CD14-positive monocyte (primary cell): Measurements from ENCODE around the gene CRYBA4. TPM values are rescaled to one million over a fixed set of nuclear protein-coding genes. Genes with fewer than 3 reads are reported as not detected.
A peak's percentile ranks its signal among the peaks of the same experiment; 100 is the strongest.

Experiments
- DNase-seq, 3 donors: peaks; one replicate each; pipeline ENCODE4 v3.0.0-alpha.2; 2011 to 2022
- H2AFZ ChIP-seq: 2 replicates; pipeline ENCODE4 v1.6.0; 2012; ENCODE audit warnings: mild to moderate bottlenecking, low read depth, low read length, inconsistent platforms; ENCODE audit not compliant: insufficient read depth, poor library complexity, severe bottlenecking
- H3K27ac ChIP-seq, 2 donors: 1 replicate in 1 of 2; 2 replicates in 1 of 2; pipeline ENCODE4 v1.5.1; 2012 to 2013; ENCODE audit warnings: low read length in 2 of 2, control low read depth in 1 of 2, inconsistent platforms in 1 of 2, low read depth in 1 of 2, mild to moderate bottlenecking in 1 of 2
- H3K27me3 ChIP-seq, 2 donors: one replicate each; pipeline versions ENCODE4 v1.6.0 to v1.6.1; 2011 to 2013; ENCODE audit warnings: low read length in 2 of 2; ENCODE audit not compliant: control insufficient read depth in 2 of 2, insufficient read depth in 2 of 2
- H3K36me3 ChIP-seq, 2 donors: replicated peaks in 1 of 2; 1 replicate in 1 of 2; 2 replicates in 1 of 2; pipeline versions ENCODE4 v1.5.1 to v1.6.1; 2012 to 2013; ENCODE audit warnings: low read length in 2 of 2, control low read depth in 1 of 2, inconsistent platforms in 1 of 2, mild to moderate bottlenecking in 1 of 2; ENCODE audit not compliant: insufficient read depth in 2 of 2, control insufficient read depth in 1 of 2
- H3K4me1 ChIP-seq, 2 donors: 1 replicate in 1 of 2; 2 replicates in 1 of 2; pipeline versions ENCODE4 v1.5.1 to v1.6.1; 2012 to 2013; ENCODE audit warnings: low read length in 2 of 2, control low read depth in 1 of 2, inconsistent platforms in 1 of 2, mild to moderate bottlenecking in 1 of 2, moderate library complexity in 1 of 2; ENCODE audit not compliant: insufficient read depth in 2 of 2, control insufficient read depth in 1 of 2
- H3K4me2 ChIP-seq: replicated peaks from 2 replicates; pipeline ENCODE3; 2012; ENCODE audit warnings: low read length, moderate library complexity, mild to moderate bottlenecking; ENCODE audit not compliant: poor library complexity, severe bottlenecking; ENCODE audit errors: extremely low read depth
- H3K4me3 ChIP-seq, 3 experiments: fragments of 200-600 bp in 1 of 3; sonication (generic) in 1 of 3; replicated peaks in 1 of 3; 1 replicate in 2 of 3; 2 replicates in 1 of 3; pipeline ENCODE4 v1.5.1; 2011 to 2013; ENCODE audit warnings: low read length in 3 of 3, mild to moderate bottlenecking in 3 of 3, control low read depth in 2 of 3, low read depth in 2 of 3, inconsistent platforms in 1 of 3, moderate library complexity in 1 of 3
- H3K79me2 ChIP-seq: 2 replicates; pipeline ENCODE4 v1.6.0; 2012; ENCODE audit warnings: mild to moderate bottlenecking, control low read depth, inconsistent platforms, low read length, moderate library complexity; ENCODE audit not compliant: insufficient read depth
- H3K9ac ChIP-seq: 2 replicates; pipeline ENCODE4 v1.6.0; 2017; ENCODE audit warnings: low read length, mild to moderate bottlenecking; ENCODE audit not compliant: insufficient read depth, poor library complexity, severe bottlenecking
- H3K9me3 ChIP-seq, 2 donors: replicated peaks in 1 of 2; 1 replicate in 1 of 2; 2 replicates in 1 of 2; pipeline versions ENCODE4 v1.5.1 to v1.6.1; 2012 to 2013; ENCODE audit warnings: low read length in 2 of 2, control low read depth in 1 of 2; ENCODE audit not compliant: control insufficient read depth in 1 of 2, insufficient read depth in 1 of 2
- H4K20me1 ChIP-seq: 2 replicates; pipeline ENCODE4 v1.6.0; 2012; ENCODE audit warnings: mild to moderate bottlenecking, low read length, control low read depth, moderate library complexity; ENCODE audit not compliant: insufficient read depth
- H3K27ac Mint-ChIP-seq, 7 donors: one replicate each; pipeline ENCODE4 v1.8.0; 2020; ENCODE audit warnings: mild to moderate bottlenecking in 7 of 7, mixed read lengths in 7 of 7, moderate library complexity in 6 of 7, inconsistent platforms in 2 of 7
- H3K27me3 Mint-ChIP-seq, 3 donors: one replicate each; pipeline ENCODE4 v1.8.0; 2021 to 2022; ENCODE audit warnings: low read depth in 3 of 3, mild to moderate bottlenecking in 3 of 3, mixed read lengths in 3 of 3, moderate library complexity in 3 of 3, inconsistent platforms in 1 of 3
- H3K36me3 Mint-ChIP-seq, 2 donors: one replicate each; pipeline ENCODE4 v1.8.0; 2020; ENCODE audit warnings: mixed read lengths in 2 of 2, inconsistent platforms in 1 of 2, mild to moderate bottlenecking in 1 of 2
- H3K4me1 Mint-ChIP-seq: one replicate; pipeline ENCODE4 v1.8.0; 2020; ENCODE audit warnings: mild to moderate bottlenecking, mixed read lengths
- H3K4me3 Mint-ChIP-seq, 2 donors: one replicate each; pipeline ENCODE4 v1.8.0; 2020; ENCODE audit warnings: mild to moderate bottlenecking in 2 of 2, mixed read lengths in 2 of 2, moderate library complexity in 1 of 2
- H3K9me3 Mint-ChIP-seq, 7 donors: one replicate each; pipeline ENCODE4 v1.8.0; 2020 to 2022; ENCODE audit warnings: mixed read lengths in 7 of 7, mild to moderate bottlenecking in 6 of 7, moderate library complexity in 6 of 7, inconsistent platforms in 2 of 7
- WGBS: methylation state at CpG from one replicate; pipeline ENCODE4 v1.1.5; 2013; ENCODE audit warnings: missing lambda C conversion rate; ENCODE audit not compliant: insufficient coverage; 5-methylcytosine and 5-hydroxymethylcytosine counted together
- intact Hi-C, 2 donors: fragments of 100-400 bp; cut with micrococcal nuclease; formaldehyde crosslinking; loops; one replicate each; pipeline versions ENCODE4 v1.15.0 to v1.15.1; 2023
- polyA plus RNA-seq, 3 donors: library from polyadenylated mRNA; depleted of rRNA in 1 of 3; unstranded in 2 of 3; stranded (reverse) in 1 of 3; fragments of 300-500 nt in 2 of 3; fragments of >200 nt in 1 of 3; fragmentation: Illumina TruSeq in 2 of 3; gene quantifications; 1 replicate in 2 of 3; 2 replicates in 1 of 3; pipeline ENCODE4 v1.2.3, GENCODE V29; 2012 to 2021
- TF ChIP-seq, protein P1 (sequence below): fragments of 200-600 bp; IDR thresholded peaks from one replicate; pipeline ENCODE4 v1.8.0; 2022; ENCODE audit warnings: antibody characterized with exemption, mild to moderate bottlenecking

CRYBA4 gene
- polyA plus RNA-seq, 3 donors: not detected

DNA sequence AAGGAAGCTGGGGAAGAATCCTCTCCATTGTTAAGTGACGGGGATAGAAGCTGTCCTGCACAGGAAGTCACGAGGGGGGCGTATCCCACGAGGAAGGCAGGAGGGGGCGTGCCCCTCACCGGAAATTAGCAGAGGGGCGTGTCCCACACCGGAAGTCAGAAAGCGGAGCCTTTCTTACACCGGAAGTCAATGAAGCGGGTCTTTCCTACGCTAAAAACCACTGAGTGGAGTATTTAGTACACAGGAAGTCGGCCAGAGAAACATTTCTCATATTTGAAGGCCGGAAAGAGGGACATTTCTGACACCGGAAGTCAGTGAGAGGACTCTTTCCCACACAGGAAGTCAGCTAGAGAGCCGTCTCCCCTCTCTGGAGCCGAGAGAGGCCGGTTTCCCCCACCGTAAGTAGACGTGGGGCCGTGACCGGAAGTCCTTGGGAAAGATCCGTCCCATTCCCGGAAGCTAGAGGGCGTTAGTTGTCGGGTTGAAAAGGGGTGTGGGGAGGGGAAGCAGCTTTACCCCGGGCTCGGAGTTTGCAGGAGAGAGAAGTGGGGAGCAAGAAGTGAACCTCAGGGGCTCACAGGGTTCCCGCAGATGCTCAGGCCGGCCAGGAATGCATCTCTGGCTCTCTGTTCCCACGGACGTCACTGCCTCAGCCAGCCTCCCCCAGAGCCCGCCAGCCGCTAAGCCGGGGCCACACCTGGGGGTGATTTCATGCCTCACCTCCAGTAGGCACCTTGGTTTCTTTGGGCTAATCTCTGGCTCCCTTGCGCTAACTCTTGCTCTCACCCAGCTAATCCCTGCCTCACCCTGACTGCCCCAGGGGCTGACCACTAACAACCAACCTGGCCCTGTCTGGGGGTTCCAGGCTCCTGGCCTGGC is 51.1 kb downstream of the CRYBA4 start:
- H3K79me2 ChIP-seq: peaks cover 44% of the 10 kb centered on the region
- peaks cover 52% of the 10 kb centered on the region for H3K4me1 Mint-ChIP-seq
- H4K20me1 ChIP-seq: peaks cover 6% of the 10 kb centered on the region
- H3K27me3 ChIP-seq: no peaks in the 10 kb centered on the region
- DNase-seq: peak; percentile 93 to 95 (median 94)
- peak overlapping the region; percentile 86 to 95 for H3K4me3 Mint-ChIP-seq
- H3K27ac ChIP-seq: peak overlapping the region; percentile 89 to 92
- H3K36me3 ChIP-seq: peaks cover 0 to 6% of the 10 kb centered on the region in 2 donors
- H3K27me3 Mint-ChIP-seq: peaks cover 0 to 2% (median 0%) of the 10 kb centered on the region in 3 donors
- H3K4me2 ChIP-seq: peak overlapping the region; percentile 86
- peaks cover 42 to 47% of the 10 kb centered on the region in 2 donors for H3K4me1 ChIP-seq
- peaks cover 13 to 18% of the 10 kb centered on the region in 2 donors for H3K36me3 Mint-ChIP-seq
- WGBS: under 1% methylated on average over 30 of the region's 36 CpGs
- intact Hi-C loops: loop anchor here (5.0 to 10.0 kb wide), 2 partner anchors 88 to 1244 kb away; partner anchors contain the start of gene PITPNB (in 1 of the 2)
- peak overlapping the region; percentile 69 to 83 (median 69) for H3K4me3 ChIP-seq
- H3K9me3 ChIP-seq: no peaks in the 10 kb centered on the region
- peak overlapping the region; percentile 81 for H3K9ac ChIP-seq
- peak overlapping the region; percentile 78 for H2AFZ ChIP-seq
- H3K9me3 Mint-ChIP-seq: no peaks in the 10 kb centered on the region
- TF ChIP-seq, protein P1, sequence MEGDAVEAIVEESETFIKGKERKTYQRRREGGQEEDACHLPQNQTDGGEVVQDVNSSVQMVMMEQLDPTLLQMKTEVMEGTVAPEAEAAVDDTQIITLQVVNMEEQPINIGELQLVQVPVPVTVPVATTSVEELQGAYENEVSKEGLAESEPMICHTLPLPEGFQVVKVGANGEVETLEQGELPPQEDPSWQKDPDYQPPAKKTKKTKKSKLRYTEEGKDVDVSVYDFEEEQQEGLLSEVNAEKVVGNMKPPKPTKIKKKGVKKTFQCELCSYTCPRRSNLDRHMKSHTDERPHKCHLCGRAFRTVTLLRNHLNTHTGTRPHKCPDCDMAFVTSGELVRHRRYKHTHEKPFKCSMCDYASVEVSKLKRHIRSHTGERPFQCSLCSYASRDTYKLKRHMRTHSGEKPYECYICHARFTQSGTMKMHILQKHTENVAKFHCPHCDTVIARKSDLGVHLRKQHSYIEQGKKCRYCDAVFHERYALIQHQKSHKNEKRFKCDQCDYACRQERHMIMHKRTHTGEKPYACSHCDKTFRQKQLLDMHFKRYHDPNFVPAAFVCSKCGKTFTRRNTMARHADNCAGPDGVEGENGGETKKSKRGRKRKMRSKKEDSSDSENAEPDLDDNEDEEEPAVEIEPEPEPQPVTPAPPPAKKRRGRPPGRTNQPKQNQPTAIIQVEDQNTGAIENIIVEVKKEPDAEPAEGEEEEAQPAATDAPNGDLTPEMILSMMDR: no peak
- H3K27ac Mint-ChIP-seq: peak overlapping the region; percentile 95 to 99 (median 99)

DNA sequence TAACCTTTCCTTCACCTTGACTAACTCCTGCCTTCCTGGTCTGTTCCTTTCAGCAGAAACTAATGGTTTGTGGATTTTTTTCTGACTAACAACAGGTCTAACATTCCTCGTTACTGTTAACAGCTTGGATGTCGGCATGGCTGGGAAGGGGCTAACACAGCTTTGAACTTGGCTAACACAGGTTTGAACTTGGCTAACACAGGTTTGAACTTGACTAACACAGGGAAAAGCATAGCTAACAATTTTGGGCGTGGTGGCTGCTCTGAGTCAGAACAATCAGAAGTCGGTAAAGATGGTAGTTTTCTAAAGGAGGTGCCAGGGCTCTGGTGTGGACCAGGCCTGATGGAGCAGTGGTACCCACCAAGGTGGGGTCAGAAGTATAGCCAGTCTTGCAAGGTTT is 51.7 kb downstream of the CRYBA4 start:
- peaks cover 0 to 6% of the 10 kb centered on the region in 2 donors for H3K36me3 ChIP-seq
- H2AFZ ChIP-seq: peak overlapping the region; percentile 78
- H3K79me2 ChIP-seq: peaks cover 44% of the 10 kb centered on the region
- H4K20me1 ChIP-seq: peaks cover 13% of the 10 kb centered on the region
- intact Hi-C loops: loop anchor here (5.0 to 10.0 kb wide), 2 partner anchors 89 to 1244 kb away; partner anchors contain the start of gene PITPNB (in 1 of the 2)
- H3K9ac ChIP-seq: peak overlapping the region; percentile 81
- H3K9me3 Mint-ChIP-seq: no peaks in the 10 kb centered on the region
- peak overlapping the region; percentile 86 to 95 for H3K4me3 Mint-ChIP-seq
- TF ChIP-seq, protein P1: no peak
- H3K27me3 ChIP-seq: no peaks in the 10 kb centered on the region
- peak overlapping the region; percentile 86 for H3K4me2 ChIP-seq
- H3K4me1 Mint-ChIP-seq: peaks cover 52% of the 10 kb centered on the region
- peaks cover 0 to 2% (median 0%) of the 10 kb centered on the region in 3 donors for H3K27me3 Mint-ChIP-seq
- peak in 1 of 3 donors; percentile 36 for DNase-seq
- peaks cover 13 to 18% of the 10 kb centered on the region in 2 donors for H3K36me3 Mint-ChIP-seq
- H3K27ac ChIP-seq: peak overlapping the region; percentile 89 to 92
- H3K9me3 ChIP-seq: no peaks in the 10 kb centered on the region
- peaks cover 42 to 47% of the 10 kb centered on the region in 2 donors for H3K4me1 ChIP-seq
- WGBS: 59% methylated on average over 3 of the region's 4 CpGs
- H3K4me3 ChIP-seq: peak overlapping the region; percentile 69 to 83 (median 69)
- H3K27ac Mint-ChIP-seq: peak overlapping the region; percentile 95 to 99 (median 99)
